ENCODE results near the gene MAOB.

Gene MAOB

DNA sequence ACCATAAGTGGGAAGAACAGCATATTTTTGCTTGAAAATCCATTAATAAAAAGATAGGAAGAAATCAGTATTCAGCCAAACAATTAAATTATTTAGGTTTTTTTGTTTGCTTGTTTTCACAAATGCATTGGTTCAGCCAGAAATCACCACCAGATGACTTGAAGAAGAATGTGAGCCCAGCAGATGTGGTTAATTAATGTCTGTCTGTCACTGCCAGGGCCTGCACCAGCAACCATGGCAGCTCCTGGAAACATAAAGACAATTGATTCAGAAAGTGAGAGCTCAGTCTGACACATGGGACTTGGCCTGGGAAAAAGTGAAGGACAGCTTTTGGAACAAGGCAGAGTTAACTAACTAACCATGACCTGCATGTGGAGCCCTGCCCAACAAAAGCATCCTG is 74.0 kb downstream of the MAOB start:
- Histone ChIP-seq H3K27me3 (ENCODE audit: insufficient read depth, poor library complexity, severe bottlenecking) (no peaks in the 10 kb centered on the region), H3K27ac (replicated peaks) (no peak overlapping the region), H3K4me3 (replicated peaks; ENCODE audit: insufficient read depth, low read length) (no peak overlapping the region)
- no peak for DNase-seq (ENCODE audit: low read depth in 1 of 2, low spot score in 1 of 2)
- TF ChIP-seq, protein P1, sequence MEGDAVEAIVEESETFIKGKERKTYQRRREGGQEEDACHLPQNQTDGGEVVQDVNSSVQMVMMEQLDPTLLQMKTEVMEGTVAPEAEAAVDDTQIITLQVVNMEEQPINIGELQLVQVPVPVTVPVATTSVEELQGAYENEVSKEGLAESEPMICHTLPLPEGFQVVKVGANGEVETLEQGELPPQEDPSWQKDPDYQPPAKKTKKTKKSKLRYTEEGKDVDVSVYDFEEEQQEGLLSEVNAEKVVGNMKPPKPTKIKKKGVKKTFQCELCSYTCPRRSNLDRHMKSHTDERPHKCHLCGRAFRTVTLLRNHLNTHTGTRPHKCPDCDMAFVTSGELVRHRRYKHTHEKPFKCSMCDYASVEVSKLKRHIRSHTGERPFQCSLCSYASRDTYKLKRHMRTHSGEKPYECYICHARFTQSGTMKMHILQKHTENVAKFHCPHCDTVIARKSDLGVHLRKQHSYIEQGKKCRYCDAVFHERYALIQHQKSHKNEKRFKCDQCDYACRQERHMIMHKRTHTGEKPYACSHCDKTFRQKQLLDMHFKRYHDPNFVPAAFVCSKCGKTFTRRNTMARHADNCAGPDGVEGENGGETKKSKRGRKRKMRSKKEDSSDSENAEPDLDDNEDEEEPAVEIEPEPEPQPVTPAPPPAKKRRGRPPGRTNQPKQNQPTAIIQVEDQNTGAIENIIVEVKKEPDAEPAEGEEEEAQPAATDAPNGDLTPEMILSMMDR (IDR thresholded peaks at IDR 0.05; ENCODE audit: insufficient read depth, low read length): no peak
- TF ChIP-seq POLR2AphosphoS5 (IDR thresholded peaks at IDR 0.05; ENCODE audit: low read depth): no peak
- no peak for TF ChIP-seq SPI1 (IDR thresholded peaks at IDR 0.05; ENCODE audit: borderline replicate concordance, low read depth)
- TF ChIP-seq, protein P2, sequence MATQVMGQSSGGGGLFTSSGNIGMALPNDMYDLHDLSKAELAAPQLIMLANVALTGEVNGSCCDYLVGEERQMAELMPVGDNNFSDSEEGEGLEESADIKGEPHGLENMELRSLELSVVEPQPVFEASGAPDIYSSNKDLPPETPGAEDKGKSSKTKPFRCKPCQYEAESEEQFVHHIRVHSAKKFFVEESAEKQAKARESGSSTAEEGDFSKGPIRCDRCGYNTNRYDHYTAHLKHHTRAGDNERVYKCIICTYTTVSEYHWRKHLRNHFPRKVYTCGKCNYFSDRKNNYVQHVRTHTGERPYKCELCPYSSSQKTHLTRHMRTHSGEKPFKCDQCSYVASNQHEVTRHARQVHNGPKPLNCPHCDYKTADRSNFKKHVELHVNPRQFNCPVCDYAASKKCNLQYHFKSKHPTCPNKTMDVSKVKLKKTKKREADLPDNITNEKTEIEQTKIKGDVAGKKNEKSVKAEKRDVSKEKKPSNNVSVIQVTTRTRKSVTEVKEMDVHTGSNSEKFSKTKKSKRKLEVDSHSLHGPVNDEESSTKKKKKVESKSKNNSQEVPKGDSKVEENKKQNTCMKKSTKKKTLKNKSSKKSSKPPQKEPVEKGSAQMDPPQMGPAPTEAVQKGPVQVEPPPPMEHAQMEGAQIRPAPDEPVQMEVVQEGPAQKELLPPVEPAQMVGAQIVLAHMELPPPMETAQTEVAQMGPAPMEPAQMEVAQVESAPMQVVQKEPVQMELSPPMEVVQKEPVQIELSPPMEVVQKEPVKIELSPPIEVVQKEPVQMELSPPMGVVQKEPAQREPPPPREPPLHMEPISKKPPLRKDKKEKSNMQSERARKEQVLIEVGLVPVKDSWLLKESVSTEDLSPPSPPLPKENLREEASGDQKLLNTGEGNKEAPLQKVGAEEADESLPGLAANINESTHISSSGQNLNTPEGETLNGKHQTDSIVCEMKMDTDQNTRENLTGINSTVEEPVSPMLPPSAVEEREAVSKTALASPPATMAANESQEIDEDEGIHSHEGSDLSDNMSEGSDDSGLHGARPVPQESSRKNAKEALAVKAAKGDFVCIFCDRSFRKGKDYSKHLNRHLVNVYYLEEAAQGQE (IDR thresholded peaks at IDR 0.05; ENCODE audit: insufficient replicate concordance, low read depth): no peak
- no peak for TF ChIP-seq GABPA (IDR thresholded peaks at IDR 0.05; ENCODE audit: low read depth)

DNA sequence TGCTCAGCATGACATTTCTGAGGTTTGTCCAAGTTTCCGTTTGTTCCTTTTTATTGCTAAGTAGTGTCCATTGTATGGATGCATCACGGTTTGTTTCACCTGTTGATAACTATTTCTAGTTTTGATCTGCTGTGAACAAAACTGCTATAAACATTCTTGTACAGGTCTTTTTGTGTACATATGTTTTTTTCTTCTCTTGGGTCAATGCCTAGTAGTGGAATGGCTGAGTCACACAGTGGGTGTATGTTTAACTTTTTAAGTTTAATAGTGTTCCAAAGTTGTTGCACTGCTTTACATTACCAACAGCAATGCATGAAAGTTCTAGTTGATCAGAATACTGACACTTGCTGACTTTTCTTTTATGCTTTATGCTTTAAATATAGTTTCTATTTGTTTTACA is 76.7 kb downstream of the MAOB start:
- no peaks in the 10 kb centered on the region for H3K27me3 ChIP-seq (ENCODE audit: insufficient read depth, poor library complexity, severe bottlenecking)
- H3K27ac ChIP-seq (replicated peaks): no peak overlapping the region
- H3K4me3 ChIP-seq (replicated peaks; ENCODE audit: insufficient read depth, low read length): no peak overlapping the region
- DNase-seq (ENCODE audit: low read depth in 1 of 2, low spot score in 1 of 2): no peak
- TF ChIP-seq, protein P2 (IDR thresholded peaks at IDR 0.05; ENCODE audit: insufficient replicate concordance, low read depth): no peak
- TF ChIP-seq SPI1 (IDR thresholded peaks at IDR 0.05; ENCODE audit: borderline replicate concordance, low read depth) (no peak), POLR2AphosphoS5 (IDR thresholded peaks at IDR 0.05; ENCODE audit: low read depth) (no peak), GABPA (IDR thresholded peaks at IDR 0.05; ENCODE audit: low read depth) (no peak)
- TF ChIP-seq, protein P1 (IDR thresholded peaks at IDR 0.05; ENCODE audit: insufficient read depth, low read length): no peak

DNA sequence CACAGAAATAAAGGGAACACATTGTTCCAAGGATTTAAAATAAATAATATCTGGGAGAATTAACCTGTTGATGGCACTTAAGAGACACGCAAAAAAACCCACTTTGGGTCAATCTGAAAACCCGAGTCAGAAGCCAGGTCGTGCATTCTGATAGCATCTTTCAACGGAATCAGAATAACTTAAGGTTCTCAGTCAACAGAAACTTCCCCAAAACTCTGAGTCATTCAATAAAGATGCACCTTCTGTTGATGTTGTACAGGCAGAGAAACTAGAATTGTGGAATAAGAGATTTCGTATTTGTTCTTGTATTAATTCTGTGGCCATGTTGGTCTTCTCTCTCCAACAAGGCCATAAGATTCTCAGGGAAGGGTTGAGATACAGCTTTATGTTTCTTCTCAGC is 78.2 kb downstream of the MAOB start:
- no peak for DNase-seq (ENCODE audit: low read depth in 1 of 2, low spot score in 1 of 2)
- peaks cover 2% of the 10 kb centered on the region for H3K27me3 ChIP-seq (ENCODE audit: insufficient read depth, poor library complexity, severe bottlenecking)
- H3K4me3 ChIP-seq (replicated peaks; ENCODE audit: insufficient read depth, low read length): no peak overlapping the region
- no peak overlapping the region for H3K27ac ChIP-seq (replicated peaks)
- TF ChIP-seq GABPA (IDR thresholded peaks at IDR 0.05; ENCODE audit: low read depth) (no peak), SPI1 (IDR thresholded peaks at IDR 0.05; ENCODE audit: borderline replicate concordance, low read depth) (no peak), POLR2AphosphoS5 (IDR thresholded peaks at IDR 0.05; ENCODE audit: low read depth) (no peak)
- TF ChIP-seq, protein P2 (IDR thresholded peaks at IDR 0.05; ENCODE audit: insufficient replicate concordance, low read depth): no peak
- TF ChIP-seq, protein P1 (IDR thresholded peaks at IDR 0.05; ENCODE audit: insufficient read depth, low read length): no peak
